ENCODE measurements around the gene SLC16A8.
"Not testable (repeated sequence)": the region's sequence is repeated elsewhere in the genome, so short reads cannot be mapped to it uniquely, and the experiment has no call there.

SLC16A8 gene

DNA sequence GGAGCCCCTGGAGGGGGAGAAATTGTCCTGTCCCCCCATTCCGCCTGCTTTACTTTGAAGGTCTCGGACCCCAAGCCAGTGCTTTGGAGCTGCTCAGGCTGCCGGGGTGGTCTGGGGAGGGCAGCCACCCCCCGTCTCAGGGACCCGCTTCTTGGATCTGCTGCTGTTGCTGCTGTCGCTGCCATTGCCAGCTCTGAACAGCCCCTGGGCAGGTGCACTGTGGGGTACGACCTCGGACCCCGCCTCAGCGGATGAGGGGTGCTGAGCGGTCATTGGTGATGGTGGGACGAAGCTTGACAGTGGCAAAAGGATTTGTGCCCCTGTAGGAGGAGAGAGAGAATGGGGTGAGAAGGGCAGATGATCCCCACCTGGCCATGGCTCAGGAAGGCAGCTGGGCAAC is 1.1 kb upstream of the SLC16A8 start:
- no peak for DNase-seq

DNA sequence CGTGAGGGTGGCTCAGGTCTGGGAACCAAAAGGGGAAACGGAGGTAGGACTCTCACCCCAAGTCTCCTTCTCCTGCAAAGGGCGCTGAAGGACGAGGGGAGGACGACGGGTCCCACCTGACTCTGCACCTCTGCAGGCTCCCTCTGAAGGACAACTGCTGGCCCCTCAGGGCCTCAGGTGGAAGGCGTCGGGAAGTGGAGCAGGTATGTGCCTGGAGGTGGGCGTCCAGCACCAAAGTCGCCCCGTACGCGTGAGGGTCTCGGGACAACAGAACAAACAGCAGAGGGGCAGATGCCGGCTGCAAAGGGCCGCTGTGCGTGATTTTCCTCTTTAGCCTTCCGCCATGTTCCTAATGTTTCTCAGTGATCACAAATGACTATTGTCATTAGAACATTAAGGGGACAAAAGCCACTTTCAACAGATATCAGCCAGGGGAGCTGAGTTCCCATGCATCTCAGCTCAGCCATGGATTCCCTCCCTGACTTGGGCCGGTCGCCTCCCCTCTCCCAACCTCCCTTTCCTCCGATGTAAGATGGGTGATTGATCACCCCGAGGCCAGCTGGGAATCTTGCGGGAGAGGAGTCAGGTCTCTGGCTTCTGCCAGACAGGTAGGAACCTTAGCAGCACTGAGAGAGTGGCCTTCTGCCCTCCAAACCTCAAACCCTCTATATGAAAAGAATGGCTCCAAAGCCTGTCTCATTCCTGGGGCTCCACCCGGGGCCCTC is 836 bp downstream of the SLC16A8 start:
- no peak for DNase-seq

DNA sequence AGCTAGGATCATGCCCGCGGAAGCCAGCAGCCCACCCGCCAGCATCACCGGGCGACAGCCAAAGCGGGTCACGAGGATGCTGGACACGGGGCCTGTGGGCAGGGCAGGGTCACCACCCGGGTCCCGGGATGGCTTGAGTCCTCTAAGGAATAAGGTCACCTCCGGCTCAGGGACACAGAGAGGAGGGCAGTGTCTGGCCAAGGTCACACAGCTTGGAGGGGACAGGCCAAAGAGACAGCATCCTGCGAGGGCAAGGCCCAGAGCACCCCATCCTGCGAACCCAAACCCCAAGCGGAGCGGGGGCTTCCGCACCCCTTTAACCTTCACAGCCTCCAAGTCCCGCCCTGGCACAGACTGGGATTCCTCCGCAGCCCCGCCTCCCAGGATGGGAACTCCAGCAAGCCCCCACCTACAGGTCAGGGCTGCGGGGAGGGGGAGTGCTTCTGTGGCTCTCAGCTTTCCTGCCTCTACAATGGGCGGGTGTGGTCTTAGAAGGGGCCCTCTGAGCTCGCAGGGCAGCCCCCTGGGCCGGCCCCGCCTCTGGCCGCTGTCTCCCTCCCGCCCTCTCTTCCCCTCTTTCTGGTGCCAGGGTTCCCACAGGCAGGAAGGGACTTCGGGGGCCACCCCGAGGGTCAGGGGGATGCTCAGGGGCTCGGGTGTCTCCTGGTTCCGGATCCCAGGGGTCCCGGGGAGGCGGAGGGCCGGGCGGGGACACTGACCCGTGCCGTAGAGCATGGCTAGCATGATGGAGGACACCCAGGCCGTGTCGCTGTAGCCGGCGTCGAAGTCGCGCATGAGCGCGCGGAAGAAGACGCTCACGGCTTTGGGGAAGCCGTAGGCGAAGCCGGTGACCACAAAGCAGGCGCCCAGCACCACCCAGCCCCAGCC is 1.8 kb downstream of the SLC16A8 start:
- no peak for DNase-seq

DNA sequence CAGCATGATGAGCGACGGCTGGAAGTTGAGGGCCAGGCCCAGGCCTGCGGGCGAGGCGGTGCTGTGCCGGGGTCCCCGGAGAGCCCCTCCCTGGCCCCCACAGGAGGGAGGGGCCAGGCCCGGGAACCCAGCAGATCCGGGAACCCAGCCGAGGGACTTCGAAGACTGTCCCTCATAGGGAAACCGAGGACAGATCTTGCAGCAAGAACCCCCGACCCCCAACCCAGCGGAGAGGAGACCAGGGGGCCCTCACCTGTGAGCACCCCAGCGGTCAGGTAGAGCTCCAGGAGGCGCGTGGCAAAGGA is 2.4 kb downstream of the SLC16A8 start:
- DNase-seq, result no peak

DNA sequence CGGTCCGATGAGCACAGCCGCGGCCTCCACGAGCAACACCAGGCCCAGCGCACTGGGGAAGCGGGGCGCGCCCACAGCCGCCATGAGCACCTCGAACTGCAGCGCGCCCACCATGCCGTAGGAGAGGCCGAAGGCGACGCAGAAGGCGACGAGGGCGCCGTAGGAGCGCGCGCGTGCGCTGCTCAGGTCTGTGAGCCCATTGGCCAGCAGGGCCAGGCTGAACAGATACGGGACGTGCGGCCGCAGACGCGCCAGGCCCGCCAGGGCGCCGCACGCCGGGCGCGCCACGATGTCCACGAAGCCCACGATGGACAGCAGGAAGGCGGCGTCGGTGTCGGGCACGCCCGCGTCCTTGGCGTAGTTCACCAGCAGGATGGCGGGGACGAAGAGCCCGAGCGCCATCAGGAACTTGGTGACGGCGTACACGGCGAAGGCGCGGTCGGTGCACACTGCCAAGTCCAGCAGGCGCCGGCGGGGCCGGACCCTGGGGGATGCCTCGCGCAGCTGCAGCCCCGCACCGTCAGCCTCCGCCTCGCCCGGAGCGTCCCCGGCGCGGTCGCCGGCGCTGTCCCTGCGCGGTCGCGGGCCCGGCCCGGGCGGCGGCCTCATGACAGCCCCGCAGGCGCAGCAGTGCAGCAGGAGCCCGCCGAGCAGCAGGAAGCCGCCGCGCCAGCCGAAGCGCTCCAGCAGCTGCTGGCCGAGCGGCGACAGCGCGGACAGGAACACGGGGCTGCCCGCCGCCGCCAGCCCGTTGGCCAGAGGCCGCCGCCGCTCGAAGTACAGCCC is 2.9 kb downstream of the SLC16A8 start:
- DNase-seq, result peak; percentile 6

DNA sequence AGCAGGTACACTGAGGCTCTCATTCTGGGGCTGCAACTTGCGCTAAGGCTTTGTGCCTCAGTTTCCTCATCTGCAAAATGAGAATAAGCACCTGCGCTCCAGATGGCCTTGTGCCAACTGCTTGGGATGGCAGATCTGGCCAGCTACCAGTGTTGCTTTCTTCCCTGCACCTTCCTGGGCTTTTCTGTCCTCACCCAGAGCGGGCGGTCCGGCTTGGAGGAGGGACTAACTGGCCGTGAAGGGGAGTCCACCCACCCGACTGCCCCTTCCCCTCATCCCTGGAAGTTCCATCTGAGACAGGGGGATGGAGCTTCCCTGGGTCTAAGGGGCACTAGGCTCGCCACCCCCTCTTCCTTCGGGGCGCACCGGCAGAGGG is 3.5 kb downstream of the SLC16A8 start:
- no peak for DNase-seq

DNA sequence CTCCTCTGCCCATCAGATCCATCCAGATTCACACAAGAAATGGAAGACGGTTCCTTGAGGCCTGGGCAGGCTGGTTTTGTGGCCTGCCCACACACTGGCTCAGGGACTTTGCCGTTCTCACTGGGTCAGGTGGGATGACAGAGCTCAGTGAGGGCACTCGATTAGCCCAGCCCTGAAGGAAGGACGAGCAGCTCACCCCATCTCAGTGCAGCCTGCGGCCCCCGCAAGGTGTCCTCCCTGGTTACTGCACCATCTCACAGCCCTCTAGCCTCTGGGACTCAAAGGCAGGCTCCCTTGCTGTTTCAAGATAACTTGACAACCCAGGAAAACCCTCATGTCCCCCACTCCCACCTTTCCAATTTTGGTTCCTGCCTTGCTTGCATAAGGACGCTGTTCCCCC is 4.2 kb downstream of the SLC16A8 start:
- DNase-seq, result no peak

DNA sequence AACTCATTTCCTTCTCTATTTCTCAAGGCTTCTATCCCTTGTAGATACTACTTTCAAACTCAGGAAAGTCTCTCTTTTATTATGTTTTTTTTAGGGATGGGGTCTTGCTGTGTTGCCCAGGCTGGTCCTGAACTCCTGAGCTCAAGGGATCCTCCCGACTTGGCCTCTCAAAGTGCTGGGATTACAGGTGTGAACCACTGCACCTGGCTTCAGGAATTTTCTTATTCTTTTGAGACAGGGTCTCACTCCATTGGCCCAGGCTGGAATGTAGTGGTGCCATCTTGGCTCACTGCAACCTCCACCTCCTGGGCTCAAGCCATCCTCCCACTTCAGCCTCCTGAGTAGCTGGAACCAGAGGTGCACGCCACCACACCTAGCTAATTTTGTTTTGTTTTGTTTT is 4.8 kb downstream of the SLC16A8 start:
- not testable (repeated sequence) for DNase-seq

DNA sequence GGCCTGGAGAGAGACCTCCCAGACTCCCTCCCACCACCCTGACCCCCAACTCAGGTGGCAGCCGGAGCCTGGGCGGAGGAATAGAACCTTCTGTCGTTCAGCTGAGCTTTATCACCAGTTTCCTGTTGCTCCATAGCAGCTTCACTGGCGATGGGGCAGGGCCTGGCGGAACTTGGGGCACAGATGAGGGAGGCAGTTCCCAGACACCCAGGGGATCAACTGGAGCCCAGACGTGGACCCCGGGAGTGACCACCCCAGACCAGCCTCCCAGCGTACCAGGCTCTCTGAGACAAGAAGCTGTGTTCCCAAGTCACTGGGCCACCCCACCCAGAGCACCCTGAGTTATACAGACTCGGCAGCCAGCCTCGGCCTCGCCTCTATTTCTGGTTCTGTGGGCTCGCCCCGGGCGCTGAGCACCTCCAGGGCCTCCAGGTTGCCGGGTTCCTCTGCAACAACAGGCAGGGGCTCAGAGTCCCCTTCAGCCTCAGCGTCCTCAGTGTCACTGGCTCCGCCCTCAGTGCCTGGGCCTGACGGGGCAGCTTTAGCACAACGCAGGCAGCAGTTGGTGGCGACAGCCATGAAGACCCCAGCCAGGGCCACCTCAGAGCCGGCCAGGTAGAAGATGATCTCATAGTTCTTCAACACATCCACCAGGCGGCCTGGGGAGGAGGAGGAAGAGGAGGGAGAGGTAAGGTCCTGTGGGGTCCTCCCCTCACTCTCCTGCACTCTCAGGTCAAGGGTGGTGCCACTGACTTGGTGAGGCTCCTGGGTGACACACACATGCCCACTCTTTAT is 5.7 kb downstream of the SLC16A8 start:
- no peak for DNase-seq

DNA sequence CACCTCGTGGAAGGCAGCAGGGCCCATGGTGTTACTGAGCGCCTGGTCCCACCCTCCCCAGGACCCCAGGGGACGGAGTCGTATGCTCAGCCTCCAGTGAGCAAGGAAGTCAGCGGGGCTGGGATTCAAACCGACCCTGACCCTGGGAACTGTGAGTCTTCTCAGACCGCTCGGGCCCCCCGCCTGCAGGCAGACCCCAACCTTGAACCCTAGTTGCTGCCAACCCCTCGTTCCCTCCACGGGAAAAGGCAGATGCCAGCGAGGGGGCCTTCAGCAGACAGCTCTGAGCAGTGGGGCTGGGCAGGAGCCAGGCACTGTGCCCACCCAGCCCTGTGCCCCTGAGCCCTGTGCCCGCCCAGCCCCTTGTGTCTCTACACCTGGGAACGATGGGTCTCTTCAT is 6.4 kb downstream of the SLC16A8 start:
- DNase-seq, result no peak

DNA sequence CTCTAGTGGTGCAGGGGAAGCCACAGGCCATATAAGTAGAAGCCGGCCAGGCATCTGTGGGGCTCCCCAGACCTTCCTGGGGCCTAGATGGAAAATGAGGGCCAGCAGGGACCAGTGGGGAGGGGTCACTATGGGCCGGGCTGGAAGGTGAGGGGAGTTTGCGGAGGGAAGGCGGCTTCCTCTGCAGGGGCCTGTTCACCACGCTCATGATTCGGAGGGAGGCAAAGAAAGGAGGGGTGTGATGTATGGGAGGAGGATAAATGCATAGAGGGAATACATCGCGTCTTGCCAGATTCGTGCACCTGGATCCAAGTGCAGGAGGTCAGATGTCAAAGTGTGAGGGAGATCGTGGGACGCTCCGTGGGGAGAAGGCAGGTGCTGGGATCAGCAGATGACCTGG is 6.9 kb downstream of the SLC16A8 start:
- DNase-seq, result no peak

DNA sequence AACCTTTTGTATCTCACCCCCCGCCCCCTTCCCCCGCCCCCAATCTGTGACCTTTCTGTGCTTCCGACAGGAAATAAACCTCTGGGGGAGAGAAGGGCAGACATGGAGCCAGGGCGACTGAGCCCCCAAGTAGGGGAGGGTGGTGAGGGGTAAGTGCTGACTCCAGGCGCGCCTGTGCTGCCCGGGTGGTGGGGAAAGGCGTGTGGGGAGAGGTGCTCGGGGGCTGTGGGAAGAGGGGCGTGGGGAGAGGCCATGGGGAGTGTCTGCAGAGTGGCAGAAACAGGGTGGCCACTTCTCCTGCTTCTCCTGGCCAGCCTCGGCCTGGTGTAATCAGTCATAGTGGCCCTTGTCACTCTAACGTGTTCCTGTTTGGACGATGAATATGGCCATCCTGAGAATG is 8.0 kb downstream of the SLC16A8 start:
- DNase-seq, result no peak

DNA sequence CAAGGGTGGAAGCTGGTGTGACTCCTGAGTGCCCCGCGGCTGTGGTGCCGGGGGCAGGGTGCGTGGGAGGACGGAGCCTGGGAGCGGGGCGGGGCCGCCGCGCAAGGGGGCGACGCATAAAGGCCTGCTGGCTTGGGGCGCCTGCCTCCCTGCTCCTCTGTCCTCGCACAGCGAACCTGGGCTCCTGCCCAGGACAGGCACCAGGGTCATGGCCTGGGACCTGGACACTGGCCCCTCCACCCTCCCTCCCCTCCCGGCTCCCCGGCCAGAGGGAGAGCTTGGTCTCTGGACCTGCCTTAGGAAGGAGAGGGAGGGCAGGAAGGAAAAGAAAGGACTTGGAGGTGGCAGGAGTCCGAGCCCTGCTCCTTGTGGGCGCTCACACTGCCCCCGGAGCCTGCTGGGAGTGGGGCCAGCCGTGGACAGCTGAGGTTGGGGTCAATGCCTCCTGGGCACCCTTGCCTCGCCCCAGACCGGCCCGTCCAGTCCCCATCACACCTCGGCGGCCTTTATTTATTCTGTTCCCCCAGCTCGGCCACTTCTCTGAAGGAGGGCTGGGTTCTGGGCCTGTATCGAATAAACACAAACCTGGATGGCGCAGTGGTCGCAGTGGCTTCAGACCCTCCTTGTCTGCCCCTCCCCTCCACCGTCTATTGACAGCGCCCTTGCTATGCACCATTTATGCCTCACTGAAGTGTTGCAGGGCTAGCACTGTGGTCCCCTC is 8.7 kb downstream of the SLC16A8 start:
- DNase-seq, result no peak

DNA sequence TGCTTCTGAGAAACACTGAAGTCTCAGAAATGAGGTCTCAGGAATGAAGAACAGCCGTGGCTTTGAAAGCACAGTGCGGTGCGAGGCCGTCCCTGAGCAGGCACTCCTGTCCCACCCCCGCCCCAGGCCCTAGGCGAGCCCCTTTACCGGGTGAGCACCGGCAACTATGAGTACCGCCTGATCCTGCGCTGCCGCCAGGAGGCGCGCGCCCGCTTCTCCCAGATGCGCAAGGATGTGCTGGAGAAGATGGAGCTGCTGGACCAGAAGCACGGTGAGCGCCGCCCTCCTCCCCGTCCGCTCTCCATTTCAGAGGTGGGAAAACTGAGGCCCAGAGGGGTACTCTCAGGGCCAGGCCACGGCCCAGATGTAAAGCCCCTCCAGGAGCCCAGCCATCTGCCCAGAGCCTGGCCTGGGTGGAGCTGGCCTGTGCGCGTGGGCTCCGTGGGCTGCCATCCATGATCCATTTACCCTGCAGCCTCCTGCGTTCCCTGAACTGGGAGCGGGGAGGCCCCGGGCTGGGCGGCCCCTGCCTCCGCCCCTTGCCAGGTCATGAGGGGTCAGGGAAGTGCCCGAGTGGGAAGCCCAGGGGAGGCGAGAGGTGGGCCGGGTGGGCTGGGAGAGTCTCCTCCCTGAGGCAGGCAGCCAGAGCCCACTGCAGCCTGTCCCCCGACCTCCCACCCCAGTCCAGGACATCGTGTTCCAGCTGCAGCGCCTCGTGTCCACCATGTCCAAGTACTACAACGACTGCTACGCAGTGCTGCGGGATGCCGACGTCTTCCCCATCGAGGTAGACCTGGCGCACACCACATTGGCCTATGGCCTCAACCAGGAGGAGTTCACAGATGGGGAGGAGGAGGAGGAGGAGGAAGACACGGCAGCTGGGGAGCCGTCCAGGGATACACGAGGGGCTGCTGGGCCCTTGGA is 9.5 kb downstream of the SLC16A8 start:
- DNase-seq, result no peak

DNA sequence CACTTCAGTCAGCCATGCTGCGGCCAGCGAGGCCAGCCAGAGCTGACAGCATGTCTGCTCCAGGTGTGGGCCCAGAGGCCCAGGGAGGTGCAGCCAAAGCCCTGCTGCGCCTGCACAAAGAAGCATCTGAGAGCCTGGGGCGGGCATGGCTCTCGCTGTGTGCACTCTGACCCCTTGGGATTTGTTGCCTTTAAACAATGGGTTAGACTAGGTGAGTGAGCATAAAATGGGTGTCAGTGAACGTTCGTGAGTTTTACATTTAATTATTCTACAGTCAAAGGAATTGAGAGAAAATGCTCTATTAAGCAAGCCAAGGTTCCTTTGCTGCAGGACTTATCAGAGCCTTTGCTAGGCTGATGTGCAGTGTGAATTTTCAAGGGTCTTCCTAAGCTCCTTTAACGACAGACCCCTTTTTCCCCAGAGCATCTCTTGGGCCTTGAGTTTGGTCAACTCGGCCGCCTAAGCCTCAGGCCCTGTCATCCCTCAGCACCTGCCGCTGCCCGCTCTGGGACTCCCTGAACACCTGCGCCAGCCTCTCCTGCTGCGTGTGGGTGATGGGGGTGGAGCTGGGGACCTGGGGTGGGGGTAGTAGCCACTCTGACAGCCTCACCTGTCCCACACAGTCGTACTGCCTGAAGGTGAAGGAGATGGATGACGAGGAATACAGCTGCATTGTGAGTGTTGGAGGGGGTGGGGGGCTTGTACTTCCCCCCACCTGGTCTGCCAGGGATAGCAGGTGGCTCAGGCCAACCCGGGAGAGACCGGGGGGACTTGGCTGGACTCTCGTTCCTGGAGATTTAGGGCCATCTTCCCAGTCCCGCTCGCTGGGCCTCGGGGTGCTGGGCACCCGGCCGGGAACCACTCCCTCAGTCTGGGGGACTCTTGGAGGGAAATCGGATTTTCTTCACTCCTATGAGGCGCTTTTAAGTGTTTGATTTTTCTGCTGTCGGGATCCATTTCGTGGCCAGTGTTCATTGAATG is 10.5 kb downstream of the SLC16A8 start:
- DNase-seq, result no peak

DNA sequence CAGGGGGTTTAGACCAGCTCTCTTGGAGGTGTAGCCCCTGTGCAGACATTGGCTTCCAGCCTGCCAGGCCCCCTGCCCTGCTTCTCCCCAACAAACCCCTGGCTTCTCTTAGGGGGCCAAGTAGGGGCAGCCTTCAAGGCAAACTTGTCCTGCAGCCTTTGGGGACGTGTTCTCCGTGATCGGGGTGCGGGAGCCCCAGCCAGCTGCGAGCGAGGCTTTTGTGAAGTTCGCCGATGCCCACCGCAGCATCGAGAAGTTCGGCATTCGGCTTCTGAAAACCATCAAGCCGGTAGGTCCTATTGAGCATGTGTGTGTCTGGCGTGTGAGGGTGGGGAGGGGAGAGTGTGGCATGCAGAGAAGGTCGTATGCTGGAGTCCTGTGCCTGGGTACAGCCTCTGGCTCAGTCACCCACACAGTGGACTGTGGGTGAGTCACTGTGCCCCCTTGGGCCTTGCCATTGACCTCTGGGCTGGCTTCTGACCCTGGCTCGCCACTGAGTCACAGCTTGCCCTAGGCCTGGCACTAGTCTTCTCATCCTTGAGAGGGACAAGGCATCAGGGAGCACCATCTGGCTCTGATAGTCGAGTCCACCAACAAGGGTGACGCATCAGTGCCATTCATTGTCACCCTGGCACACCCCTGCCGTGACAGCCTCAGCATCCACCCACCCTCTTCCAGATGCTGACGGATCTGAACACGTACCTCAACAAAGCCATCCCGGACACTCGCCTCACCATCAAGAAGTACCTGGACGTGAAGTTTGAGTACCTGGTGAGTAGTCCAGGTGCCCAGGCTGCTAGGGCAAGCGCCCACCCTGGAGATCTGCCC is 11.4 kb downstream of the SLC16A8 start:
- no peak for DNase-seq

DNA sequence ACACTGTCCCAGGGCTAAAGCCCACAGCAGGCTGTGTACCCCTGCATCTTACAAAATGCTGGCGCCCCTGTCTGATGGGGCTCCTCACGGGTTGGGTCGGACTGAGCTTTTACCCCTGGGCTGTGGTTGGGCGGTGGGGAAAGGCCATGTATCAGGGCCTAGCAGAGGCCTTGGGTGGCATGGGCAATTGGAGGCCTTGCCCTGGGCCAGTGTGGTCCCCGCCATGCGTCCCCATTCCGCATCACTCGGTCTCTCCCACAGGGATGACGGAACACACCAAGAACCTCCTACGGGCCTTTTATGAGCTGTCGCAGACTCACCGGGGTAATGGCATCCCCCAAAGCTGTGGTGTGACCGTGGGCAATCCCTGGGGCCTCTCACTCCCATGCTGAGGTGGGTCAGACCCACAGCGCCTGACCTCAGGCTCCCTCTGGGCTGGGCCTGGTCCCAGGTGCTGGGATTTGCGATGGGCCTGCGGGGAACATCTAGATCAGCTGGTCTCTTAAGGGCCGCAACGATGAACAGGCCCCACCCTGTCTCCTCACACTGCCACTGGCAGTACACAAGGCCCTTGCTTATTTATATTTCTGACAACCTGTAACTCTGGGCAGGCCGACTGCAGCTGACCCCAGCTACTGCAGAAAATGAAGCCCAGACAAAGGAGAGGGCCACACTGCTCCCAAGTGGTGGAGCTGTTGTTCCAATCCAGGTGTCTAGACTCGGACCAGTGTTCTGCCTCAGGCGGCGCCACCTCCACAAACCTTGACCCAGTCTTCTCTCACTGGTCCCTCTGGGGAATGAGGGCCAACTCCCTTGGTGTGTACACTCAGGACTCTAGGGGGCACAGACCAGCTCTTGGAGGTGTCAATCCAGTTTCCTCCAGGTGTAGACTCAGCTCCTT is 12.3 kb downstream of the SLC16A8 start:
- no peak for DNase-seq
